ENCODE results near the gene PGAP6.

DNA sequence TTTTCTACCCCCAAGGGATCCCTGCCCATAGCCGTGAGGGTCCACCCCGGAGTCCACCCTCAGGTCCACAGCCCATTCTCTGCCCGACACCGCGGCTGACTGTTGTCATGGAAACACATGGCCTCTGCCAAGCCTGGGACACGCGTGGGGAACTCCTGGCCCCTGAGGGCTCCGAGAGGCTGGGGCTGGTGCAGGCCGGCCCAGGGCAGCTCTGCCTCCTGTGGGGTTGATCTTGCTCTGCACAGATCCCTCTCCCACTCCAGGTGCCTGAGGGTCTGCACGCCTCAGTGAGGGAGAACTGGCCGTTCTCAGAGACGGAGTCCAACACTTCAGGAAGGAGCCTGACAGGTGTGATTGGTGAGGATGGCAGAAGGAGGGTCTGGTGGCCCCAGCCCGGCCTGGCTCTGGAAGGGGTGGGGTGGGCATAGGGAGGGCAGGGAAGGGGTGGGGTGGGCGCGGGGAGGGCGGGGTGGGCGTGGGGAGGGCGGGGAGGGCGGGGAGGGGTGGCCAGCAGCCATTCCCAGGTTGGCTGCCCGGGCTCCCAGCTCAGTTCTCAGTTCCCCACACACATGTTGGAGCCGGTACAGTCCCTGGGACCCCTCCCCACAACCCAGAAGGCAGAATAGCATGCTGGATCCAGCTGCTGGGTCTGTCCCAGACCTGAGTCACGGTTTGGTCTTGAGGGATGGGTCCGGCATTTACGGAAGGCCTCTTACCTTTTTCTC, 17.9 kb downstream of the PGAP6 start:
- TF ChIP-seq EZH2 (IDR thresholded peaks at IDR 0.05) (no peak), POLR2AphosphoS5 (IDR thresholded peaks at IDR 0.05; ENCODE audit: borderline replicate concordance, low read depth, low read length) (no peak)
